Thyroid gland (tissue), 4 donors: ENCODE data around the gene NRSN1. TPM values are rescaled to one million over a fixed set of nuclear protein-coding genes. Genes with fewer than 3 reads are reported as not detected.
"Not testable (repeated sequence)": the region's sequence is repeated elsewhere in the genome, so short reads cannot be mapped to it uniquely, and the experiment has no call there.

Source experiments
- DNase-seq, 2 donors: peaks; one replicate each; pipeline ENCODE4 v3.0.0-alpha.2; 2019
- H3K27ac ChIP-seq, 3 donors: fragments of 200-600 bp; sonication (generic); 1 replicate in 2 of 3; 2 replicates in 1 of 3; pipeline ENCODE4 v1.5.1; 2016 to 2019; ENCODE audit warnings: mild to moderate bottlenecking in 1 of 3, moderate library complexity in 1 of 3
- H3K27me3 ChIP-seq: fragments of 200-600 bp; sonication (generic); one replicate; pipeline ENCODE4 v1.5.1; 2019
- H3K36me3 ChIP-seq, 2 donors: fragments of 200-600 bp; sonication (generic); one replicate each; pipeline ENCODE4 v1.5.1; 2016 to 2019
- H3K4me1 ChIP-seq, 2 donors: fragments of 200-600 bp; sonication (generic); one replicate each; pipeline ENCODE4 v1.5.1; 2017 to 2019
- H3K4me3 ChIP-seq, 3 donors: fragments of 200-600 bp; sonication (generic); replicated peaks in 1 of 3; 1 replicate in 2 of 3; 2 replicates in 1 of 3; pipeline ENCODE4 v1.5.1; 2016; ENCODE audit warnings: mild to moderate bottlenecking in 1 of 3
- H3K9me3 ChIP-seq: fragments of 200-600 bp; sonication (generic); one replicate; pipeline ENCODE4 v1.5.1; 2017
- POLR2A ChIP-seq, 2 donors: fragments of 450-650 bp; IDR thresholded peaks; one replicate each; pipeline ENCODE4 v1.6.1; 2017; ENCODE audit warnings: antibody characterized with exemption in 2 of 2, mild to moderate bottlenecking in 2 of 2, moderate library complexity in 1 of 2
- WGBS, 2 donors: methylation state at CpG; one replicate each; pipeline ENCODE4 v1.1.5; 2017; 5-methylcytosine and 5-hydroxymethylcytosine counted together
- intact Hi-C: fragments of 100-400 bp; cut with DNase I; formaldehyde crosslinking; loops from one replicate; pipeline ENCODE4 v1.15.1; 2023
- total RNA-seq, 4 donors: library from RNA; depleted of rRNA; stranded (reverse); fragments of >200 nt; gene quantifications; one replicate each; pipeline ENCODE4 v1.2.3, GENCODE V29; 2016
- TF ChIP-seq, protein P1 (sequence below), 6 experiments: fragments of 200-600 bp in 3 of 6; fragments of 450-650 bp in 3 of 6; sonication (generic) in 3 of 6; IDR thresholded peaks; one replicate each; pipeline ENCODE4 v1.5.1; 2016 to 2019; ENCODE audit warnings: antibody characterized with exemption in 6 of 6, mild to moderate bottlenecking in 2 of 6, inconsistent platforms in 1 of 6, moderate library complexity in 1 of 6

Gene NRSN1
- total RNA-seq, 4 donors from 2014 or later, result not detected

DNA sequence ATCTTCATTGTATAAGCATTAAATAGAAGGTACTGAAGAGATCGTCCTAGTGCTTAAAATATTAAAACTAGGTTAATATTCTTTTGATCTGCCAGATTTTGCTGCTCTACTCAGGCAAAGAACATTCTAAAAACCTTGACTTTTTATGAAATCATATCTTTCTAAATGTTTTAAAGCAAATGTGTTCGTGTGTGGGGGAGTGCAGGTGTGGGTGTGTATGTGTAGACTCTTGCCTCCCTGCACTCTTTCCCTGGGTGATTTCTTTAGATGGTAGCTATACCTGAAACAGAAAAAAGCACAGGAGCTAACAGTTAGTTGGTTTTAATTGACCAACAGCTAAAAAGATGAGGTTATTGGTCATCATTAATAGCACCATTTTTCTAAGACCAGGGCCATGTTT lies 5.7 kb downstream of the NRSN1 start:
- no peak for DNase-seq
- H3K27me3 ChIP-seq, result no peaks in the 10 kb centered on the region
- 78 to 85% methylated on average over 2 of the region's 2 CpGs for WGBS, 2 donors
- intact Hi-C loops, result no loop called here
- TF ChIP-seq, protein P1, sequence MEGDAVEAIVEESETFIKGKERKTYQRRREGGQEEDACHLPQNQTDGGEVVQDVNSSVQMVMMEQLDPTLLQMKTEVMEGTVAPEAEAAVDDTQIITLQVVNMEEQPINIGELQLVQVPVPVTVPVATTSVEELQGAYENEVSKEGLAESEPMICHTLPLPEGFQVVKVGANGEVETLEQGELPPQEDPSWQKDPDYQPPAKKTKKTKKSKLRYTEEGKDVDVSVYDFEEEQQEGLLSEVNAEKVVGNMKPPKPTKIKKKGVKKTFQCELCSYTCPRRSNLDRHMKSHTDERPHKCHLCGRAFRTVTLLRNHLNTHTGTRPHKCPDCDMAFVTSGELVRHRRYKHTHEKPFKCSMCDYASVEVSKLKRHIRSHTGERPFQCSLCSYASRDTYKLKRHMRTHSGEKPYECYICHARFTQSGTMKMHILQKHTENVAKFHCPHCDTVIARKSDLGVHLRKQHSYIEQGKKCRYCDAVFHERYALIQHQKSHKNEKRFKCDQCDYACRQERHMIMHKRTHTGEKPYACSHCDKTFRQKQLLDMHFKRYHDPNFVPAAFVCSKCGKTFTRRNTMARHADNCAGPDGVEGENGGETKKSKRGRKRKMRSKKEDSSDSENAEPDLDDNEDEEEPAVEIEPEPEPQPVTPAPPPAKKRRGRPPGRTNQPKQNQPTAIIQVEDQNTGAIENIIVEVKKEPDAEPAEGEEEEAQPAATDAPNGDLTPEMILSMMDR (IDR thresholded peaks at IDR 0.05), result no peak
- TF ChIP-seq POLR2A (IDR thresholded peaks at IDR 0.05), result no peak
- H3K4me1 ChIP-seq, result no peaks in the 10 kb centered on the region
- H3K9me3 ChIP-seq, result no peaks in the 10 kb centered on the region
- no peak overlapping the region for H3K4me3 ChIP-seq
- H3K36me3 ChIP-seq, result no peaks in the 10 kb centered on the region
- H3K27ac ChIP-seq, result no peak overlapping the region

DNA sequence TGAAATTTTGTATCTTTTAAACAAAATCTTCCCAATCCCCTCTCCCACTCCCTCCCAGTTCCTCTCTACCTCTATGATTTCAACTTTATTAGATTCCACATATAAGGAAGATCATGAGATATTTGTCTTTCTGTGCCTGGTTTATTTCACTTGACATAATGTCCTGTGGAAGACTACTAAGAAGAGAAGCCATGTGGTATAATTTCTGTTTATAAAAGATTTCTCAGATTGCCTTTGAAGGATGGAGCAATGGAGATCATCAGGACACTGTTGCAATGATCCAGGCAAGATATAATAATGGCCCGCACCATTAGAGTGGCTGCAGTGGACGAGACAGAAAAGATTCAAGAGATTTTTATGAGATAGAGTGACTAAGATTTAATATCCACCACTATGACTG lies 13.1 kb downstream of the NRSN1 start:
- no peak for DNase-seq
- 85 to 87% methylated on average over 2 of the region's 2 CpGs for WGBS, 2 donors
- Histone ChIP-seq H3K4me1 (no peaks in the 10 kb centered on the region), H3K36me3 (no peaks in the 10 kb centered on the region), H3K9me3 (no peaks in the 10 kb centered on the region), H3K4me3 (no peak overlapping the region), H3K27me3 (no peaks in the 10 kb centered on the region), H3K27ac (no peak overlapping the region)
- intact Hi-C loops, result no loop called here
- TF ChIP-seq POLR2A (IDR thresholded peaks at IDR 0.05), result no peak
- TF ChIP-seq, protein P1 (IDR thresholded peaks at IDR 0.05), result no peak

DNA sequence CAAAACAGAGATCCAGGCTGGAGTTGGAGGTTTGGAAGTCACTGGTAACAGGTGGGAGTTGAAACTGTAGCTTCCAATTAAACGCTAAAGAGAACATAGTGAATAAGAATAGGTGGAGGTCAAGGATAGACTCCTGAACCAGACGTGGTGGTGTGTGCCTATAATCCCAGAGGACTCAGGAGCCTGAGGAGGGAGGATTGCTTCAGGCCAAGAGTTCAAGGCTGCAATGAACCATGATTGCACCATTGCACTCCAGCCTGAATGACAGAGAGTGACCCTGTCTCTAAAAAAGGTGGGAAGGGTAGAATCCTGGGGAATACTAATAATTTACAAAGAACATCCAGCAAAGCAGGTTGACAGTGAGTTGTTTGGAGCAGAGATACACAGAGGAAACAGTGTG lies 13.6 kb downstream of the NRSN1 start:
- DNase-seq, result no peak
- Histone ChIP-seq H3K9me3 (no peaks in the 10 kb centered on the region), H3K4me1 (no peaks in the 10 kb centered on the region), H3K4me3 (no peak overlapping the region), H3K36me3 (no peaks in the 10 kb centered on the region), H3K27me3 (no peaks in the 10 kb centered on the region), H3K27ac (no peak overlapping the region)
- no peak for TF ChIP-seq POLR2A (IDR thresholded peaks at IDR 0.05)
- TF ChIP-seq, protein P1 (IDR thresholded peaks at IDR 0.05), result no peak
- intact Hi-C loops, result no loop called here
- WGBS, 2 donors, result 81 to 82% methylated on average over 2 of the region's 2 CpGs

DNA sequence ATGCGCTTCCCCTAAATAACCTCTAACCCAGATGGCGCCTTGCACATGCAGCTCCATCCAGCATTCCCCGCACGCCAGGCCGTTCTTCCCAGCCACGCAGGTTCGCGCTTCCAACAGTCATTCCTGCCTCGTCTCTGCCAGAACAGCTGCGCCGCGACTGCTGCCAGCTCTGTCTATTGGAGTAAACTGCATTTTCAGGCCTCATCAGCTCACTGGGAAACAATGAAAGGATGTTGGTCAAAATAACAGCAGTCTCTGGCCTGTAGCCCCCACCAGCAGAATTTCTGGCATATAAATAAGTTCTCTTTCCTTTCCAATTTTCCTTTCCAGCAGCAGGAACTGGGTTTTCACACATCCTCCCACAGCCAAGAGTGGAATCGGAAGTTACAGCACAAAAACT lies 14.6 kb downstream of the NRSN1 start:
- Histone ChIP-seq H3K27ac (no peak overlapping the region), H3K9me3 (no peaks in the 10 kb centered on the region), H3K27me3 (no peaks in the 10 kb centered on the region), H3K36me3 (no peaks in the 10 kb centered on the region), H3K4me3 (no peak overlapping the region), H3K4me1 (no peaks in the 10 kb centered on the region)
- intact Hi-C loops, result no loop called here
- peak; percentile 6 to 26 for DNase-seq
- no peak for TF ChIP-seq POLR2A (IDR thresholded peaks at IDR 0.05)
- TF ChIP-seq, protein P1 (IDR thresholded peaks at IDR 0.05), result no peak
- WGBS, 2 donors, result 84 to 85% methylated on average over 13 of the region's 13 CpGs

DNA sequence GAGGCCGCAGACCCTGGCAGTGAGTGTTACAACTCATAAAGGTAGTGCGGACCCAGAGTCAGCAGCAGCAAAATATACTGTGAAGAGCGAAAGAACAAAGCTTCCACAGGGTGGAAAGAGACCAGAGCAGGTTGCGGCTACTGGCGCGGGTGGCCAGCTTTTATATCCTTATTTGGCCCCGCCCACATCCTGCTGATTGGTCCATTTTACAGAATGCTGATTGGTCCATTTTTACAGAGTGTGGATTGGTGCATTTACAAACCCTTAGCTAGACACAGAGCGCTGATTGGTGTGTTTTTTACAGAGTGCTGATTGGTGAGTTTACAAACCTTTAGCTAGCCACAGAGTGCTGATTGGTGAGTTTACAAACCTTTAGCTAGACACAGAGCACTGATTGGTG lies 16.7 kb downstream of the NRSN1 start:
- H3K4me3 ChIP-seq, H3K36me3 ChIP-seq: not testable (repeated sequence)
- WGBS, 2 donors, result 95 to 96% methylated on average over 8 of the region's 8 CpGs

DNA sequence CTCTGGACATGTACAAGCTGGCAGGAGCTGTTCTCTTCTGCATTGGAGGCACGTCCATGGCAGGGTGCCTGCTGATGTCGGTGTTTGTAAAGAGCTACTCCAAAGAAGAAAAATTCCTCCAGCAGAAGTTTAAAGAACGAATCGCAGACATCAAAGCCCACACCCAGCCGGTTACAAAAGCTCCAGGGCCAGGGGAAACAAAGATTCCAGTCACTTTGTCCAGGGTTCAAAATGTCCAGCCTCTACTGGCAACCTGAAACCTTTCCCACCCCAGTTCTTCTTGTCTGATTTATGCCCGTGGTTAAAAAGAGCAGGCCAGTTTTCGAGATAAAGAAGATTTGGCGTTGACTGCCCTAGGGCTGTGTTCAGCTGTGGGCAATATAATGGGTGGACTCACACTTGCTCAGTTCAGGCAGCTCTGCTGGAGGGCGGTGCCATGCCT lies 19.7 kb downstream of the NRSN1 start:
- 44 to 47% methylated on average over 9 of the region's 9 CpGs for WGBS, 2 donors
- Histone ChIP-seq H3K4me3 (no peak overlapping the region), H3K4me1 (no peaks in the 10 kb centered on the region), H3K27me3 (no peaks in the 10 kb centered on the region), H3K27ac (no peak overlapping the region), H3K9me3 (no peaks in the 10 kb centered on the region), H3K36me3 (no peaks in the 10 kb centered on the region)
- TF ChIP-seq POLR2A (IDR thresholded peaks at IDR 0.05), result no peak
- TF ChIP-seq, protein P1 (IDR thresholded peaks at IDR 0.05), result no peak
- intact Hi-C loops, result no loop called here
- peak; percentile 7 to 36 for DNase-seq

More for the DNA sequence above, 16.7 kb downstream of the NRSN1 start:
- H3K27me3 ChIP-seq, intact Hi-C loops, H3K4me1 ChIP-seq, H3K27ac ChIP-seq, H3K9me3 ChIP-seq, DNase-seq: not testable (repeated sequence)
